A673 (cell line): ENCODE measurements around the gene KRTAP5-1.
"Not testable (repeated sequence)": the region's sequence is repeated elsewhere in the genome, so short reads cannot be mapped to it uniquely, and the experiment has no call there.

ENCODE experiments used
- CTCF ChIP-seq: fragments of 300-800, 200-600 bp; sonication (generic); conservative IDR thresholded peaks from 2 replicates; pipeline ENCODE4 v1.5.1; 2017; ENCODE audit warnings: low read depth, mild to moderate bottlenecking, antibody characterized with exemption, low read length, moderate library complexity, mixed read lengths
- EZH2 ChIP-seq: fragments of 200-600 bp; sonication (generic); IDR thresholded peaks from 2 replicates; pipeline ENCODE4 v1.6.1; 2017; ENCODE audit warnings: borderline replicate concordance, low read depth, mild to moderate bottlenecking, mixed read lengths, antibody characterized with exemption, low read length; ENCODE audit not compliant: poor library complexity, severe bottlenecking

GRCh38 chr11:1598406-1598805 is 13.3 kb upstream of the KRTAP5-1 start:
- TF ChIP-seq CTCF, EZH2: not testable (repeated sequence)
